NCI-H1105 (cell line): ENCODE measurements around the gene EIF1AX.
"Not testable (repeated sequence)": the region's sequence is repeated elsewhere in the genome, so short reads cannot be mapped to it uniquely, and the experiment has no call there.

ENCODE experiments used
- DNase-seq: peaks from one replicate; lab custom pipeline; 2025; lab: John Stamatoyannopoulos, UW

Gene EIF1AX

GRCh38 chrX:20126833-20127232 lies 14.8 kb downstream of the EIF1AX start:
- DNase-seq = not testable (repeated sequence)

GRCh38 chrX:20124964-20125363 lies 16.7 kb downstream of the EIF1AX start:
- no peak for DNase-seq

GRCh38 chrX:20118065-20118824 lies 23.4 kb downstream of the EIF1AX start:
- DNase-seq = no peak

- DNase-seq = no peak
Measured at GRCh38 chrX:20116577-20117240, 24.9 kb downstream of the EIF1AX start, which contains the start of gene MAP7D2. Gene MAP7D2, minus strand, starts transcription at chrX:20116907. Its CDS starts 28 bp downstream, at chrX:20116879.

- no peak for DNase-seq
Measured at GRCh38 chrX:20116087-20116576, 25.5 kb downstream of the EIF1AX start.

- no peak for DNase-seq
Measured at GRCh38 chrX:20112022-20112774, 29.4 kb downstream of the EIF1AX start.

GRCh38 chrX:20111271-20111670 lies 30.4 kb downstream of the EIF1AX start:
- no peak for DNase-seq

- DNase-seq = no peak
Measured at GRCh38 chrX:20101934-20102581, 39.6 kb downstream of the EIF1AX start.

GRCh38 chrX:20091499-20091898 lies 50.1 kb downstream of the EIF1AX start:
- no peak for DNase-seq

- DNase-seq = no peak
Measured at GRCh38 chrX:20089845-20090244, 51.8 kb downstream of the EIF1AX start.

- DNase-seq = no peak
Measured at GRCh38 chrX:20080277-20080676, 61.4 kb downstream of the EIF1AX start.
